Gastrocnemius medialis (tissue), 4 donors: ENCODE data around the gene ANKRD22. TPM values are rescaled to one million over a fixed set of nuclear protein-coding genes. Genes with fewer than 3 reads are reported as not detected.

Experiments used
- ATAC-seq, 2 donors: fragments of 150-250 bp; one replicate each; pipeline ENCODE4 v1.9.1; 2016
- DNase-seq, 2 donors: peaks; one replicate each; pipeline ENCODE4 v3.0.0-alpha.2; 2019
- H3K27ac ChIP-seq, 4 donors: fragments of 200-600 bp; sonication (generic); 1 replicate in 1 of 4; 2 replicates in 3 of 4; pipeline ENCODE4 v1.5.1; 2016 to 2018; ENCODE audit warnings: mild to moderate bottlenecking in 2 of 4, moderate library complexity in 1 of 4
- H3K27me3 ChIP-seq, 3 donors: fragments of 200-600 bp; sonication (generic) in 2 of 3; 1 replicate in 1 of 3; 2 replicates in 2 of 3; pipeline versions ENCODE4 v1.5.1 to v1.6.0; 2016 to 2019; ENCODE audit warnings: mild to moderate bottlenecking in 1 of 3, moderate library complexity in 1 of 3
- H3K36me3 ChIP-seq, 2 donors: fragments of 200-600 bp; sonication (generic) in 1 of 2; one replicate each; pipeline ENCODE4 v1.5.1; 2017 to 2018
- H3K4me1 ChIP-seq, 2 donors: fragments of 200-600 bp; sonication (generic) in 1 of 2; one replicate each; pipeline ENCODE4 v1.5.1; 2016 to 2017; ENCODE audit warnings: mild to moderate bottlenecking in 2 of 2
- H3K4me3 ChIP-seq, 4 donors: fragments of 200-600 bp; sonication (generic) in 3 of 4; 1 replicate in 1 of 4; 2 replicates in 3 of 4; pipeline ENCODE4 v1.5.1; 2016 to 2019; ENCODE audit warnings: mild to moderate bottlenecking in 2 of 4
- H3K9me3 ChIP-seq, 3 donors: fragments of 200-600 bp; sonication (generic) in 2 of 3; 1 replicate in 1 of 3; 2 replicates in 2 of 3; pipeline ENCODE4 v1.5.1; 2016 to 2019
- CTCF ChIP-seq, 5 experiments: fragments of 450-650 bp in 3 of 5; fragments of 200-600 bp in 2 of 5; sonication (generic) in 2 of 5; IDR thresholded peaks in 4 of 5; conservative IDR thresholded peaks in 1 of 5; 1 replicate in 4 of 5; 2 replicates in 1 of 5; pipeline ENCODE4 v1.5.1; 2016 to 2019; ENCODE audit warnings: antibody characterized with exemption in 5 of 5, mild to moderate bottlenecking in 3 of 5, moderate library complexity in 3 of 5
- POLR2A ChIP-seq, 2 donors: fragments of 450-650 bp; IDR thresholded peaks; one replicate each; pipeline ENCODE4 v1.6.1; 2017; ENCODE audit warnings: antibody characterized with exemption in 2 of 2, mild to moderate bottlenecking in 2 of 2, moderate library complexity in 2 of 2
- in situ Hi-C, 4 donors: fragments of 200-750 bp; cut with MboI; loops; one replicate each; pipeline versions ENCODE4 v1.15.0 to v1.8.0; 2017; ENCODE audit warnings: low sequenced_read_pairs in 4 of 4
- intact Hi-C: fragments of 100-400 bp; cut with DNase I; formaldehyde crosslinking; loops from one replicate; pipeline ENCODE4 v1.15.1; 2023; ENCODE audit warnings: low total_unique reads
- total RNA-seq, 4 donors: library from RNA; depleted of rRNA; stranded (reverse); fragments of >200 nt; gene quantifications; one replicate each; pipeline versions ENCODE4 v1.1.0 to v1.2.3, GENCODE V29; 2016

Gene ANKRD22
- total RNA-seq, 4 donors from 2014 or later: not detected

- no peaks in the 10 kb centered on the region for H3K36me3 ChIP-seq
- peaks cover 8 to 21% of the 10 kb centered on the region in 2 donors for H3K4me1 ChIP-seq
- H3K27me3 ChIP-seq: peaks cover 0 to 10% (median 6%) of the 10 kb centered on the region in 3 donors
- TF ChIP-seq CTCF (IDR thresholded peaks at IDR 0.05 in 4 of 5, conservative IDR thresholded peaks at IDR 0.05 in 1 of 5) (peak in 1 of 5 experiments; percentile 23), POLR2A (IDR thresholded peaks at IDR 0.05) (peak; percentile 34 to 62)
- H3K9me3 ChIP-seq: no peaks in the 10 kb centered on the region
- DNase-seq (peak; percentile 34 to 60), ATAC-seq (peak; percentile 76 to 81)
- peak overlapping the region; percentile 66 to 85 (median 74) for H3K4me3 ChIP-seq
- in situ Hi-C loops (no loop called here), intact Hi-C loops (loop anchor here (2.0 to 5.0 kb wide), 2 partner anchors 52 to 112 kb away; partner anchors contain the start of gene FAS)
- H3K27ac ChIP-seq: peak overlapping the region; percentile 67 to 83 (median 80)
Measured at GRCh38 chr10:88880282-88881076, 28.8 kb upstream of the ANKRD22 start.

GRCh38 chr10:88879534-88880281, 28.1 kb upstream of the ANKRD22 start, which contains the start of gene STAMBPL1:
Gene STAMBPL1 (plus strand): TSS chr10:88880245. CDS start chr10:88901709, 21,464 bp downstream.
- DNase-seq (peak in 1 of 2 donors; percentile 16), ATAC-seq (peak; percentile 13 to 38)
- H3K36me3 ChIP-seq: no peaks in the 10 kb centered on the region
- H3K27me3 ChIP-seq: peaks cover 0 to 10% (median 6%) of the 10 kb centered on the region in 3 donors
- peak within 1 kb of the TSS; percentile 66 to 85 (median 74) for H3K4me3 ChIP-seq
- in situ Hi-C loops: loop anchor here in 1 of 4 donors (5.0 kb wide), 1 partner anchor 42 kb away; no protein-coding TSS in a partner anchor
- no peak for TF ChIP-seq CTCF (IDR thresholded peaks at IDR 0.05 in 4 of 5, conservative IDR thresholded peaks at IDR 0.05 in 1 of 5)
- TF ChIP-seq POLR2A (IDR thresholded peaks at IDR 0.05): no peak
- no peaks in the 10 kb centered on the region for H3K9me3 ChIP-seq
- peak within 1 kb of the TSS; percentile 67 to 83 (median 80) for H3K27ac ChIP-seq
- intact Hi-C loops: loop anchor here (2.0 to 5.0 kb wide), 2 partner anchors 53 to 113 kb away; partner anchors contain the start of gene FAS
- peaks cover 8 to 21% of the 10 kb centered on the region in 2 donors for H3K4me1 ChIP-seq

- H3K4me3 ChIP-seq: no peak overlapping the region
- H3K9me3 ChIP-seq: no peaks in the 10 kb centered on the region
- H3K27me3 ChIP-seq: peaks cover 0 to 10% (median 6%) of the 10 kb centered on the region in 3 donors
- peaks cover 8 to 21% of the 10 kb centered on the region in 2 donors for H3K4me1 ChIP-seq
- H3K27ac ChIP-seq: no peak overlapping the region
- in situ Hi-C loops: loop anchor here in 1 of 4 donors (5.0 kb wide), 1 partner anchor 40 kb away; no protein-coding TSS in a partner anchor
- H3K36me3 ChIP-seq: no peaks in the 10 kb centered on the region
- ATAC-seq (no peak), DNase-seq (no peak)
- intact Hi-C loops: no loop called here
- no peak for TF ChIP-seq POLR2A (IDR thresholded peaks at IDR 0.05)
- TF ChIP-seq CTCF (IDR thresholded peaks at IDR 0.05 in 4 of 5, conservative IDR thresholded peaks at IDR 0.05 in 1 of 5): no peak
Measured at GRCh38 chr10:88877298-88877697, 25.7 kb upstream of the ANKRD22 start.

GRCh38 chr10:88875081-88875480, 23.4 kb upstream of the ANKRD22 start:
- no peak overlapping the region for H3K27ac ChIP-seq
- H3K27me3 ChIP-seq: peaks cover 0 to 10% (median 6%) of the 10 kb centered on the region in 3 donors
- DNase-seq (no peak), ATAC-seq (no peak)
- H3K4me1 ChIP-seq: peaks cover 8% of the 10 kb centered on the region in 2 donors
- no peaks in the 10 kb centered on the region for H3K9me3 ChIP-seq
- intact Hi-C loops: no loop called here
- no peaks in the 10 kb centered on the region for H3K36me3 ChIP-seq
- no peak overlapping the region for H3K4me3 ChIP-seq
- no peak for TF ChIP-seq CTCF (IDR thresholded peaks at IDR 0.05 in 4 of 5, conservative IDR thresholded peaks at IDR 0.05 in 1 of 5)
- in situ Hi-C loops: loop anchor here in 1 of 4 donors (5.0 kb wide), 1 partner anchor 38 kb away; no protein-coding TSS in a partner anchor
